ENCODE measurements around the gene SLITRK6.
"Not testable (repeated sequence)": the region's sequence is repeated elsewhere in the genome, so short reads cannot be mapped to it uniquely, and the experiment has no call there.

SLITRK6 gene

GRCh38 chr13:85799097-85799582 is at the start of gene SLITRK6:
TSS of gene SLITRK6 (minus strand) at chr13:85799419. CDS start at chr13:85796508, 2,911 bp downstream.
- peak; percentile 61 for DNase-seq (ENCODE audit: low spot score)

- no peak for DNase-seq (ENCODE audit: low spot score)
Observed at GRCh38 chr13:85847012-85847411, 47.8 kb upstream of the SLITRK6 start.

- DNase-seq (ENCODE audit: low spot score) = no peak
Observed at GRCh38 chr13:85841427-85841826, 42.2 kb upstream of the SLITRK6 start.

- DNase-seq (ENCODE audit: low spot score) = no peak
Observed at GRCh38 chr13:85833921-85834320, 34.7 kb upstream of the SLITRK6 start.

- peak; percentile 20 for DNase-seq (ENCODE audit: low spot score)
Observed at GRCh38 chr13:85828094-85828684, 29.0 kb upstream of the SLITRK6 start.

- DNase-seq (ENCODE audit: low spot score) = no peak
Observed at GRCh38 chr13:85825454-85825853, 26.2 kb upstream of the SLITRK6 start.

- DNase-seq (ENCODE audit: low spot score) = no peak
Observed at GRCh38 chr13:85823832-85824231, 24.6 kb upstream of the SLITRK6 start.

- DNase-seq (ENCODE audit: low spot score) = no peak
Observed at GRCh38 chr13:85819513-85819912, 20.3 kb upstream of the SLITRK6 start.

GRCh38 chr13:85816413-85816812 is 17.2 kb upstream of the SLITRK6 start:
- no peak for DNase-seq (ENCODE audit: low spot score)

- no peak for DNase-seq (ENCODE audit: low spot score)
Observed at GRCh38 chr13:85812282-85812681, 13.1 kb upstream of the SLITRK6 start.

GRCh38 chr13:85808811-85809210 is 9.6 kb upstream of the SLITRK6 start:
- no peak for DNase-seq (ENCODE audit: low spot score)

GRCh38 chr13:85806553-85807175 is 7.4 kb upstream of the SLITRK6 start:
- DNase-seq (ENCODE audit: low spot score) = peak; percentile 12

GRCh38 chr13:85798556-85798955 is 663 bp downstream of the SLITRK6 start:
- DNase-seq (ENCODE audit: low spot score) = no peak

GRCh38 chr13:85797311-85797710 is 1.9 kb downstream of the SLITRK6 start:
- DNase-seq (ENCODE audit: low spot score) = no peak

- DNase-seq (ENCODE audit: low spot score) = no peak
Observed at GRCh38 chr13:85785205-85785604, 14.0 kb downstream of the SLITRK6 start.

GRCh38 chr13:85772367-85772766 is 26.9 kb downstream of the SLITRK6 start:
- no peak for DNase-seq (ENCODE audit: low spot score)

GRCh38 chr13:85771856-85772255 is 27.4 kb downstream of the SLITRK6 start:
- DNase-seq (ENCODE audit: low spot score) = no peak

- DNase-seq (ENCODE audit: low spot score) = no peak
Observed at GRCh38 chr13:85768946-85769345, 30.3 kb downstream of the SLITRK6 start.

- no peak for DNase-seq (ENCODE audit: low spot score)
Observed at GRCh38 chr13:85755123-85755522, 44.1 kb downstream of the SLITRK6 start.

- not testable (repeated sequence) for DNase-seq (ENCODE audit: low spot score)
Observed at GRCh38 chr13:85743201-85743770, 55.9 kb downstream of the SLITRK6 start.
